GM20000 (cell line): Measurements from ENCODE around the gene CCDC106.

Experiments
- DNase-seq: peaks from one replicate; pipeline ENCODE4 v3.0.0; 2012; ENCODE audit warnings: low spot score
- TF ChIP-seq, protein P1 (sequence below): IDR thresholded peaks from 2 replicates; pipeline ENCODE4 v1.5.1; 2012; ENCODE audit warnings: mild to moderate bottlenecking, control low read depth; ENCODE audit errors: extremely low read depth, missing control alignments

Gene CCDC106

DNA sequence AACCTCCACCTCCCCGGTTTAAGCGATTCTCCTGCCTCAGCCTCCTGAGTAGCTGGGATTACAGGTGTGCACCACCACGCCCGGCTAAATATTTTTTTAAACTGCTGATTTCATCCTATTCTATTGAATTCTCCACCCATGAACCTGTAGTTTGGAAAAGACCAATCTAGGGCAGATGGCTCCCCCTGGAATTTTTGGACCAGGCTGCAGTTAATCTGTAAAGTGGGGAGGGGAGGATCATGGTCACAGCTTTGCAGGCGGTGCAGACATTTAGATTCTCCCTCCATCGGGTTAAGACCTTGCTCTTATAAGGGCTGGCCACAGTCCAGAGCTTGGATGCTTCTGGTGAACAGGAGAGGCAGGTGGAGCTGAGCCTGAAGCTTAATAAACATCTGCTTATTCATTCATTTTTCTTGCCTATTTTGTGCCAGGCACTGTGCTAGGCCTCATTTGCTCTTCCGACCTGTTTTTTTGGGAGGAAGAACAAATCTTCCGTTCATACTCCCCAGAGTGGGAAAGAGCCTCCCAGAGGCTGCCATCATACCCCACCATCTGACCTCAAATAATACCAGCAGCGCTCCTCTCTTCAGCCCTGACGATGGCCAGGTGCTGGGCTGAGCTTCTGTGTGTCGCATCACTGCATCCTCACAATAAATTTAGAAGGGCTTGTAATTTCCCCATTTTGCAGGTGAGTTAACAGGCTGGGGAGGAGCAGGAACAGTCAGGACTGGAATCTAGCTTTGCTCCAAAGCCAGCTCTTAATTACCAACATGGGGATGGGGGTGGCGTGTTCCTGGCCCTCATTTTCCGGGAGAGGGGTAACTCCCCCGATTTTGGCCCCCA is 902 bp upstream of the CCDC106 start:
- no peak for DNase-seq
- TF ChIP-seq, protein P1, sequence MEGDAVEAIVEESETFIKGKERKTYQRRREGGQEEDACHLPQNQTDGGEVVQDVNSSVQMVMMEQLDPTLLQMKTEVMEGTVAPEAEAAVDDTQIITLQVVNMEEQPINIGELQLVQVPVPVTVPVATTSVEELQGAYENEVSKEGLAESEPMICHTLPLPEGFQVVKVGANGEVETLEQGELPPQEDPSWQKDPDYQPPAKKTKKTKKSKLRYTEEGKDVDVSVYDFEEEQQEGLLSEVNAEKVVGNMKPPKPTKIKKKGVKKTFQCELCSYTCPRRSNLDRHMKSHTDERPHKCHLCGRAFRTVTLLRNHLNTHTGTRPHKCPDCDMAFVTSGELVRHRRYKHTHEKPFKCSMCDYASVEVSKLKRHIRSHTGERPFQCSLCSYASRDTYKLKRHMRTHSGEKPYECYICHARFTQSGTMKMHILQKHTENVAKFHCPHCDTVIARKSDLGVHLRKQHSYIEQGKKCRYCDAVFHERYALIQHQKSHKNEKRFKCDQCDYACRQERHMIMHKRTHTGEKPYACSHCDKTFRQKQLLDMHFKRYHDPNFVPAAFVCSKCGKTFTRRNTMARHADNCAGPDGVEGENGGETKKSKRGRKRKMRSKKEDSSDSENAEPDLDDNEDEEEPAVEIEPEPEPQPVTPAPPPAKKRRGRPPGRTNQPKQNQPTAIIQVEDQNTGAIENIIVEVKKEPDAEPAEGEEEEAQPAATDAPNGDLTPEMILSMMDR: no peak

DNA sequence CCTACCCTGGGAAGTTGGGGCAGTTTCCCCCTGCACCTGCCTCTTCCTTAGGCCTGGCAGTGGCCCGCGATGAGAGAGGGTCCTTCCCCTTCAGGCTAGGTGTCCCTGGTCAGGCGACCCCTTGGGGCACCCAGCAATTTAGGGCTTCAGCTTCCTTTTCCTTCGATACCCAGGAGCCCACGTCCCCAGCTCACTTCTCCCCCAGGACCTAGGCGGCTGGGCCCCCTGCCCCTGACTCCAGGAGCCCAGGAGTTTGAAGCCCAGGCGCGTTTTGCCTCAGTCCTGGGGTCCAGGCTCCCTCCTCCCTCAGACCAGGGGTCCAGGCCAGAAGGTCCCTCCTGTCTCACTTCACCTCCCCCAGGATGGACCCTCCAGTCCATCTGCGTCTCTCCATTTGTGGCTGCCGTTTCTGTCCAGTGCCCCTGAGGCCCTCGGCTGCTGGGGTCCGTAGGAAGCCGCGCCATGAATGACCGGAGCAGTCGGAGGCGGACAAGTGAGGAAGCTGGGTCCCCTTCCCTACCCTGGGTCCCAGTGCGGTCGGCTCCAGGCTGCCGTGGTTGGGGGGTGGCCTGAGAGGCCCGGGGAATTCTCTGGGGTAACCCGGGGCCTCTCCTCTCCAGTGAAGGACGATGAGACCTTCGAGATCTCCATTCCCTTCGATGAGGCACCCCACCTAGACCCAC is 714 bp downstream of the CCDC106 start:
- TF ChIP-seq, protein P1: no peak
- DNase-seq: no peak

DNA sequence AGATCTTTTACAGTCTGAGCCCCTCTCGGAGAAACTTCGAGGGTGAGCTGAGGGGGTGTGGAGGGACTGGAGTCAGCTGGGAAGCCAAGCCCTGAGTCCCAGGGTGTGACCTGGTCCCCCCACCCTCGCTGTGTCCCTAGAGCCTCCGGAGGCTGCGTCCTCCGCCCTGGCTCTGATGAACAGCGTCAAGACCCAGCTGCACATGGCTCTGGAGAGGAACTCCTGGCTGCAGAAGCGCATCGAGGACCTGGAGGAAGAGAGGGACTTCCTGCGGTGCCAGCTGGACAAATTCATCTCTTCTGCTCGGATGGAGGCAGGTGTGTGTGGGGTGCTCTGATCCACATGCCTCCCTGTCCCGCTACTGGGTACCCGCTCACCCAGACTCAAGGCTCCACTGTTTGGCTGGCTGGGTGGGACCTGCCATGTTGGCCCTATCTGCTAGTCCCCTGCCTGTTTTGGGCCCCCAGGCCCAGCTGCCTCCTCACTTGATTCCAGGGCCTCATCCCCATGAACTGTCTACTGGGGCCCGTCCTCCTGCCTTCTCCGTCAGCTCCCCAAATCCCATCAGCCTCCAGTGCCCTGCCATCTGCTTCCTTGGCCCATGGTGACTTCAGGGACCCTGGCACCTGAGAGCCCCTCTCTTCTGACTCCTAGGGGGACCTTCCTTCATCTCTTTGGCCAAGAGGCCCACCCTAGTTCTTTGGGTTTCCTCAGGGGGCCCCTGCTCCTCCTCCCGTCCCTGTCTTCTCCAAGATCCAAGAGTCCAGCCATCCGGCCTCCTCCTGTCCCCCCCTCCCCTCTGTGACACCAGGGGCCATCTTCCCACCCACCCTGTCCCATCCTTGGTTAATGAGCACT is 1.5 kb downstream of the CCDC106 start:
- no peak for DNase-seq
- TF ChIP-seq, protein P1: no peak

DNA sequence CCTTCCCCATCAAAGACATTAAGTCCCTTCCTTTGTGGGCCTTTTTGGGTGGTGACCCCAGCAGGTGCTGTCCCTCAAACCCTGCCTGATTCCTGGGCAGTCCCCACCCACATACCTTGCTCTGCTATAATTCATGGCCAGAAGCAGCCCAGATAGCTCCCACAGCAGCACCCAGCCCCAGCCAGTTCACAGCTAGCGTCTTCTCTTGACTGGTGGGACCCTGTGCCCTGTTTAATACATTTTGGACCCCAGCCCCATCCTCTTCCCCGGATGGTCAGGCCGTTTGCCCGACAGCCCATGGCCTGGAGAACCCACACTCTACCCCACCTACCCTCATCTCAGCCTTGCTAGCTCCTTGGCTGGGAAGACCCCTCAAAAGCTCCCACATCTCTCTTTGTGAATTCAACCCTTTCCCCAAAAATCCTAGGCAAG is 2.1 kb downstream of the CCDC106 start:
- peak; percentile 65 for DNase-seq
- TF ChIP-seq, protein P1: no peak

DNA sequence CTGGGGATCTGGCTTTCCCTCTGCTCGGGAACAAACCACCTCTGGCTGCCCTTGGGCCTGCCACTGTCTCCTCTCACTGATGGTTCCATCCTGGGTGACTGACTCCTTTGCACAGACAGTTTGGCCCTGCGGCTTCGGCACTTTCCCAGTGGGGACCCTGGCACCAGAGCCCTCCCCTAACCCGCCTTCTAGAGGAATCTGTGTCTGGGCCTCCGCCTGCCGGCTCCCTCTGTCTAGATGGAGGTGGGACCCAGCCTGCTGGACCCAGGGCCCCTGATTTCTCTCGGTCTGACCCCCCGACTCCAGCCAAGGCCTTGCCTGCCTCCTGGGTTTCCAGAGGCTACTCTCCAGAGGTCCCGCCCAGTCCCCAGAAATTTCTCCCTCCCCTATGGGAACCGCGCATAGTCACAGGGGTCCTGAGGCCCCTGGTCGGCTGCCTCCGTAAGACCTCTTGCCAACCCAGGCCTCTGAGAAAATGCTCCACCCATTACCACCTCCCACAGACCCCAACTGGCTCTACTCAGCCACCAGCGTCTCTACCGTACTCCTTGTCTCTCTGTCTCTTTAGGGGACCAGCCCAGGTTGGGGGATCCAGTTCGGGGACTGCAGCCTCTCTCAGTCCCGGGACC is 2.7 kb downstream of the CCDC106 start:
- DNase-seq: no peak
- TF ChIP-seq, protein P1: no peak

DNA sequence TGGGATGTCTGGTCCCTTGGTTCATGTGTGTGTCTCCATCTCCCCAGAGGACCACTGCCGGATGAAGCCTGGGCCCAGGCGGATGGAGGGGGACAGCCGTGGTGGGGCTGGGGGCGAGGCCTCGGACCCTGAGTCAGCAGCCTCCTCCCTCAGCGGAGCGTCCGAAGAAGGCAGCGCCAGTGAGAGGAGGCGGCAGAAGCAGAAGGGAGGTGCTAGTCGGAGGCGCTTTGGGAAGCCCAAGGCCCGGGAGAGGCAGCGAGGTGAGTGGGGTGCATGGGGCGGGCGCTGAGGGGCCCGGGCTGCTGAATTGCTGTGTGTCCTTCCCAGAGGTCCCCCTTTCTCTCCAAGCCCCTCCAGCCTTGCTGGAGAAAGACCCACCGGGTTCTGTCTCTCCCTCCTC is 3.2 kb downstream of the CCDC106 start:
- TF ChIP-seq, protein P1: no peak
- no peak for DNase-seq
